Lower lobe of right lung (tissue), 2 donors: ENCODE measurements around the gene MPP1. TPM values are rescaled to one million over a fixed set of nuclear protein-coding genes. Genes with fewer than 3 reads are reported as not detected.

Experiments used
- ATAC-seq, 2 donors: fragments of 200-7000 bp; cut with Tn5 transposase; one replicate each; pipeline ENCODE4 v1.9.1; 2020 to 2022; ENCODE audit warnings: mild to moderate bottlenecking in 2 of 2, moderate library complexity in 2 of 2
- DNase-seq: peaks from one replicate; pipeline ENCODE4 v3.0.0-alpha.2; 2020
- H3K27ac ChIP-seq: fragments of 200-600 bp; one replicate; pipeline ENCODE4 v1.8.0; 2022
- H3K27me3 ChIP-seq: fragments of 200-600 bp; one replicate; pipeline ENCODE4 v1.8.0; 2022; ENCODE audit warnings: low read depth
- H3K36me3 ChIP-seq: fragments of 200-600 bp; one replicate; pipeline ENCODE4 v1.8.0; 2022; ENCODE audit warnings: mild to moderate bottlenecking
- H3K4me1 ChIP-seq: fragments of 200-600 bp; one replicate; pipeline ENCODE4 v1.8.0; 2022
- H3K4me3 ChIP-seq: fragments of 200-600 bp; one replicate; pipeline ENCODE4 v1.8.0; 2022; ENCODE audit warnings: mild to moderate bottlenecking
- H3K9me3 ChIP-seq: fragments of 200-600 bp; one replicate; pipeline ENCODE4 v1.8.0; 2022
- intact Hi-C: fragments of 100-400 bp; cut with DNase I; formaldehyde crosslinking; loops from one replicate; pipeline ENCODE4 v1.11.0; 2022
- total RNA-seq: library from RNA; stranded (reverse); fragmentation: NEBNext Ultra II Directional; extraction: Animal tissue kit (Norgen Biotek cat#: 25700); gene quantifications from one replicate; pipeline ENCODE4 v1.2.1, GENCODE V29; 2021
- TF ChIP-seq, protein P1 (sequence below): fragments of 200-600 bp; IDR thresholded peaks from one replicate; pipeline ENCODE4 v1.8.0; 2022; ENCODE audit warnings: antibody characterized with exemption, mild to moderate bottlenecking
- donor health status: DM: no; HTN: yes; CAD: no; lungs with severe emphysema.

The MPP1 gene
- total RNA-seq, 1 donor from 2014 or later = 57.0 TPM

DNA sequence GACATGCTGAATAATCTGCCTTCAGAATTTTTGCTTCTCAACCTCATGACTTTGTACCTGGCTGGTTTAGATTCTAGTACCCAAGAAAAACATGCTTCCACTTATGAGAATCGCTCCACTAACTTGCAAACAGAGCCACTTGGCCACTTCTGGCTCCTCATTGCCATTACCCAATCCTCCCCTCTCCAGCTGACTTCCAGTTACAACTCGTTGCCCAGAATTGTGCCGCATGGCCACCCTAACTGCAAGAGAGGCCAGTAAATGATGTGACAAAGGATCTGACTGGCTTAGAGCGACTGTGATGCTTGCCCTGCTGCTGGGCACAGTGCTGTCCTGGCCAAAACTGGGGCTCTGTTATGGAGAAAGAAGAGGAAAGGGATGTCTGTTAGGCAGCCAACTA lies 46.6 kb downstream of the MPP1 start:
- H3K27me3 ChIP-seq = no peaks in the 10 kb centered on the region
- DNase-seq = no peak
- no peaks in the 10 kb centered on the region for H3K36me3 ChIP-seq
- TF ChIP-seq, protein P1, sequence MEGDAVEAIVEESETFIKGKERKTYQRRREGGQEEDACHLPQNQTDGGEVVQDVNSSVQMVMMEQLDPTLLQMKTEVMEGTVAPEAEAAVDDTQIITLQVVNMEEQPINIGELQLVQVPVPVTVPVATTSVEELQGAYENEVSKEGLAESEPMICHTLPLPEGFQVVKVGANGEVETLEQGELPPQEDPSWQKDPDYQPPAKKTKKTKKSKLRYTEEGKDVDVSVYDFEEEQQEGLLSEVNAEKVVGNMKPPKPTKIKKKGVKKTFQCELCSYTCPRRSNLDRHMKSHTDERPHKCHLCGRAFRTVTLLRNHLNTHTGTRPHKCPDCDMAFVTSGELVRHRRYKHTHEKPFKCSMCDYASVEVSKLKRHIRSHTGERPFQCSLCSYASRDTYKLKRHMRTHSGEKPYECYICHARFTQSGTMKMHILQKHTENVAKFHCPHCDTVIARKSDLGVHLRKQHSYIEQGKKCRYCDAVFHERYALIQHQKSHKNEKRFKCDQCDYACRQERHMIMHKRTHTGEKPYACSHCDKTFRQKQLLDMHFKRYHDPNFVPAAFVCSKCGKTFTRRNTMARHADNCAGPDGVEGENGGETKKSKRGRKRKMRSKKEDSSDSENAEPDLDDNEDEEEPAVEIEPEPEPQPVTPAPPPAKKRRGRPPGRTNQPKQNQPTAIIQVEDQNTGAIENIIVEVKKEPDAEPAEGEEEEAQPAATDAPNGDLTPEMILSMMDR = no peak
- no peak overlapping the region for H3K27ac ChIP-seq
- ATAC-seq = no peak
- intact Hi-C loops = no loop called here
- no peaks in the 10 kb centered on the region for H3K4me1 ChIP-seq
- H3K9me3 ChIP-seq = no peaks in the 10 kb centered on the region
- H3K4me3 ChIP-seq = no peak overlapping the region

DNA sequence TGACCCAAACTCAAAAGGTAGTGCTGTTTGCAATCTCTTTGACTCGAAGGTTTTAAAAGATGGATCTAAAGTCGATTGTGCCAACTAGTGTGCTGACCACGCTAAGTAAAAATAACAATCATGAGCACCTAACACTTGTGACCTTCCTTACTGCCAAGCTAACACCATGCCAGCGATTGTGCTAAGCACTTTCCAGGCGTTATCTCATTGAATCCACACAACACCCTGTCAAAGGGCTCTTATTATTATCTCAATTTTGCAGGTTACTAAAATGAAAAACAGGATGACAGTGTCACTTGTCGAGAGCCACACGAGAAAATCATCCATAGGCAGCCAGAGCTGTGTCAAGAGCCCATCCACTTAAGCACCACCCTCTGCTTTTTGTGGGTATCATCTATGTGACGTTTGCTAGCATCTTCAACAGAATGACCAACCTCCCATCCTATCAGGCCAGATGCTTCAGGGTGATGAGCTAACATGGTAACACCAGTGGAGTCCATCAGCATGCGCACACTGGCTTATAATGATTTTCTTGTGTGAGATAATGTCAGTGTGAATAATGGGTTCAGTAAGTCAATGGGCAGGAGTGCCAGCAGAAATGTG lies 53.5 kb downstream of the MPP1 start:
- Histone ChIP-seq H3K36me3 (no peaks in the 10 kb centered on the region), H3K27me3 (no peaks in the 10 kb centered on the region), H3K9me3 (no peaks in the 10 kb centered on the region), H3K4me1 (peaks cover 15% of the 10 kb centered on the region), H3K27ac (peak overlapping the region; percentile 86), H3K4me3 (peak overlapping the region; percentile 61)
- ATAC-seq = peak in 1 of 2 donors; percentile 37
- intact Hi-C loops = no loop called here
- no peak for DNase-seq
- TF ChIP-seq, protein P1 = no peak

DNA sequence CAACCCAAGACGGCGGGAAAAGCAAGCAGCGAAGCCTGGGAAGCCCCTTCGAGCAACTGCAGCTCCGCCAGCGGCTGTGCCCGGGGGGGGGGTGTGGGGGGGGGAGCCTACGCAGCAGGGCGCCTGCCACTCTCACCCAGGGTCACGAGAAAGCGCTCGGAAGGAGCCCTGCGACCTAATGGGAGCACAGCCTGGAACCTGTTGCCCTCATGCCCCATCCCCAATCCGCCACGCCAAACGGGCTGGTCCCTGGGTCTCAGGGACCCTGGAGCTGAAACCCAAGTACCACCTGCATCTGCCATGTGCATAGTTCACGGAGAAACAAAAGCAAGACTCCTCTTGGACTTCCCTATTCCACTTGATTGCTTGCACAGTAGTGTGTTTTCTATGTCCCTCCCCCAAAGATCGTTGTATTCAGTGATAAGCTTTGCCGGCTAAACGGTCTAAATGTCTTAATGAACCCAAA lies 54.0 kb downstream of the MPP1 start:
- peak; percentile 45 for DNase-seq
- peak overlapping the region; percentile 61 for H3K4me3 ChIP-seq
- H3K27me3 ChIP-seq = no peaks in the 10 kb centered on the region
- no peaks in the 10 kb centered on the region for H3K9me3 ChIP-seq
- TF ChIP-seq, protein P1 = no peak
- no peaks in the 10 kb centered on the region for H3K36me3 ChIP-seq
- intact Hi-C loops = no loop called here
- peak overlapping the region; percentile 86 for H3K27ac ChIP-seq
- ATAC-seq = peak; percentile 34 to 49
- H3K4me1 ChIP-seq = peaks cover 15% of the 10 kb centered on the region

DNA sequence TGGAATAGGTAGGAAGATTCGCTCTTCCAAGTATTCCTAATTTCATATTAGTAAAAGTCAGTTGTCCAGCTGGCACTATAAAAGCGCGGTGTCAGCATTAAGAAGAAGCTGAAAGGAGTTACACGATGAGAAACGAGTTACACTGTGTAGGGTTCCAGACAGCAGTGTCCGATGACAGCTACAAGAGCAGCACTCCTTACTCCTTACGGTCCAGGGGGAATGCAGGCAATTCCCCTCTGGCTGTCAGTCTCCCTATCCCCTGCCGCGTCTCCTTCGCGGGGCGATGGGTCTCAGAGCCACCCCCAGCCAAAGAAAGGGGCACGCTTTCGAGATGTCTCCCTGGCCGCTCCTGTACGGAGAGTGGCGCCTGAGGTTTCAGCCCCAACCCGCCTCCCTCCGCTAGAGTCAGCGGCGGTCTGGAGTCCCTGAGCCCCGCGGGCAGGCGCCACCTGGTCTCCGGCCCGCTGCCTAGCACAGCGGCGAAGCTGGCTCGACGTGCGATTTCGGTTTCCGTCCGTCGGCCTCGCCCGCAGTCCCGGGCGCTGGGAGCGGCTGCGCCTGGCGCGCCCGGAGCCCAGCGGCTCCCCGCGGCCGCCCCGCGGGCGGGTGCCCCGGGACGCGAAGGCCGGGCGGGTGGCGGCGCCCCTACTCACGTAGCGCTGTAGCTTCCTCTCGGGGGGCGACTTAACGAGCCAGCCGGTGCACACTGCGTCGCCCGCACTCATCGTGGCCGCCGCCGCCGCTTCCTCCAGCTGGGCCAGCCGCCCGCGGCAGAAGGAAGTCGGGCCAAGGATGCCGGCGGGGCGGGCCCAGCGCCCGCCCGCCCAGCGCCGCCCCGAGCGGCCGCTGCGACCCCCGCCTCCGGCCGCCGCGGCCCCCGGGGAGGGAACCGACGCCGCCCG lies 54.7 kb downstream of the MPP1 start, which contains the start of gene GAB3:
Gene GAB3, minus strand, starts transcription at position 777 of the 902 bp plus-strand sequence. Its CDS starts 52 bp downstream, at position 725.
- H3K4me1 ChIP-seq = peaks cover 15% of the 10 kb centered on the region
- TF ChIP-seq, protein P1 = no peak
- intact Hi-C loops = no loop called here
- no peaks in the 10 kb centered on the region for H3K36me3 ChIP-seq
- H3K4me3 ChIP-seq = peak within 1 kb of the TSS; percentile 61
- H3K9me3 ChIP-seq = no peaks in the 10 kb centered on the region
- H3K27ac ChIP-seq = peak within 1 kb of the TSS; percentile 86
- no peaks in the 10 kb centered on the region for H3K27me3 ChIP-seq
- peak; percentile 71 to 78 for ATAC-seq
- peak; percentile 64 for DNase-seq

DNA sequence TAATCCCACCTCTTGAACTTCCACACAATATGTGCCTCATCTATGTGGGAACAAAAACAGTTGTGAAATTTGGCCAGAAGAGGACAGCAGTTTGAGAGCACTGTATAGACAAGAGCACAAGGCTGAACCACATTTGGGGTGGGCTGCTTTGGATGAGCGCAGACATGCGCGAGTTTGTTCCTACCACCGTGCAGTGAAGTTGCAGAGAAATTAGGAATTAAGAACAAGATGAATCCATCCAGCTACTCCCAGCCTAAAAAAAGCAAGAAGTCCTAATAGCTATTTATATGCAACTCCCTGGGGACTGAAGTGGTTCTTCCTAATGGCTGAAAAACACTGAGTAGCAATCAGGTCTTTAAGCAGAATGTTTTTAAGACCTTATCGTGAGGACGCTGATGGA lies 55.4 kb downstream of the MPP1 start:
- peaks cover 15% of the 10 kb centered on the region for H3K4me1 ChIP-seq
- ATAC-seq (peak in 1 of 2 donors; percentile 15), DNase-seq (no peak)
- TF ChIP-seq, protein P1 = no peak
- H3K27me3 ChIP-seq = no peaks in the 10 kb centered on the region
- H3K27ac ChIP-seq = peak overlapping the region; percentile 86
- H3K4me3 ChIP-seq = peak overlapping the region; percentile 61
- intact Hi-C loops = no loop called here
- H3K9me3 ChIP-seq = no peaks in the 10 kb centered on the region
- H3K36me3 ChIP-seq = no peaks in the 10 kb centered on the region
